Measurements from ENCODE around the gene EMID1. TPM values are rescaled to one million over a fixed set of nuclear protein-coding genes. Genes with fewer than 3 reads are reported as not detected.

The EMID1 gene
- total RNA-seq, 1 experiment from 2014 or later = 5.4 TPM

DNA sequence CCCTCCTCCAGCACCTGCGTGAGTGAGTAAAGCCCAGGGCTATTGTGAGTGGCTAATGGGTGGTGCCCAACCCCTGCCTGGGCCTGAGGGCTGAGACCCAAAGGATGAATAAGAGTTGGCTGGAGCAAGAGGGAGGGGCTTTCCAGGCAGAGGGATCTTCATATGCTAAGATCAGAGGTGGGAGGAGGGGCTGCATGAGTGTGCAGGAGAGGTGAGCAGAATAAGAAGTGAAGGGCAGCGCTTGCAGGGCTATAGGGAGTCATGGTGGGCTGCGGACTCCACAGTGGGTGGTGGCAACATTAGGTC is 3.9 kb downstream of the EMID1 start:
- Mint-ChIP-seq H3K9me3 (no peaks in the 10 kb centered on the region; a peak in 1 of 5 replicates), H3K27me3 (ENCODE audit: low read depth) (peaks cover 22% of the 10 kb centered on the region), H3K36me3 (ENCODE audit: insufficient read depth in 1 of 3, low read depth in 3 of 3) (no peaks in the 10 kb centered on the region; a peak in 1 of 7 replicates), H3K27ac (0 out of 7 replicates have a peak overlapping the region, but pooled peaks of 1 of the 3 experiments have one; percentile 7), H3K4me1 (peaks cover 16 to 32% of the 10 kb centered on the region in 2 experiments), H3K4me3 (no peak overlapping the region)
- H4K91ac ChIP-seq (ENCODE audit: insufficient read length, low read depth, low read length) = no peak overlapping the region
- no peak overlapping the region for H3K23ac ChIP-seq (ENCODE audit: insufficient read length, low read depth, low read length)
- H3K18ac ChIP-seq (ENCODE audit: insufficient read length, low read depth, low read length) = no peak overlapping the region
- no peaks in the 10 kb centered on the region for H3K79me2 ChIP-seq (ENCODE audit: insufficient read depth, low read length)
- H3K4me2 ChIP-seq (ENCODE audit: insufficient read depth, insufficient read length, low read length) = no peak overlapping the region
- no peak overlapping the region for H2BK120ac ChIP-seq (ENCODE audit: low read depth, low read length, poor library complexity, severe bottlenecking)
- H3K27ac ChIP-seq (ENCODE audit: insufficient read length, low read depth, low read length) = no peak overlapping the region
- no peak overlapping the region for H2BK15ac ChIP-seq (ENCODE audit: low read depth, low read length)
- no peak overlapping the region for H3K9ac ChIP-seq (ENCODE audit: extremely low read depth, insufficient read length, low read length)
- H3T11ph ChIP-seq (ENCODE audit: low read length) = no peak overlapping the region
- DNase-seq = peak; percentile 57
- H3K79me1 ChIP-seq (ENCODE audit: insufficient read depth, low read depth, low read length, poor library complexity, severe bottlenecking) = no peaks in the 10 kb centered on the region
- no peak overlapping the region for H2AK5ac ChIP-seq (ENCODE audit: insufficient read length, low read length)
- H3K9me3 ChIP-seq (ENCODE audit: control insufficient read depth, low read depth, low read length) = no peaks in the 10 kb centered on the region
- H3K23me2 ChIP-seq (ENCODE audit: insufficient read length, low read depth, low read length, poor library complexity, severe bottlenecking) = peaks cover 4% of the 10 kb centered on the region
- no peak overlapping the region for H3K4ac ChIP-seq (ENCODE audit: low read depth, low read length)
- no peak overlapping the region for H4K8ac ChIP-seq (replicated peaks; ENCODE audit: insufficient read length, low read depth, low read length)
- H4K20me1 ChIP-seq (ENCODE audit: control insufficient read depth, insufficient read depth, insufficient read length) = no peaks in the 10 kb centered on the region
- H2BK5ac ChIP-seq (ENCODE audit: insufficient read length, low read length) = no peak overlapping the region
- H2BK20ac ChIP-seq (ENCODE audit: low read depth, low read length, poor library complexity, severe bottlenecking) = no peak overlapping the region
- no peaks in the 10 kb centered on the region for H3K27me3 ChIP-seq (ENCODE audit: insufficient read depth, low read length)
- TF ChIP-seq, protein P1, sequence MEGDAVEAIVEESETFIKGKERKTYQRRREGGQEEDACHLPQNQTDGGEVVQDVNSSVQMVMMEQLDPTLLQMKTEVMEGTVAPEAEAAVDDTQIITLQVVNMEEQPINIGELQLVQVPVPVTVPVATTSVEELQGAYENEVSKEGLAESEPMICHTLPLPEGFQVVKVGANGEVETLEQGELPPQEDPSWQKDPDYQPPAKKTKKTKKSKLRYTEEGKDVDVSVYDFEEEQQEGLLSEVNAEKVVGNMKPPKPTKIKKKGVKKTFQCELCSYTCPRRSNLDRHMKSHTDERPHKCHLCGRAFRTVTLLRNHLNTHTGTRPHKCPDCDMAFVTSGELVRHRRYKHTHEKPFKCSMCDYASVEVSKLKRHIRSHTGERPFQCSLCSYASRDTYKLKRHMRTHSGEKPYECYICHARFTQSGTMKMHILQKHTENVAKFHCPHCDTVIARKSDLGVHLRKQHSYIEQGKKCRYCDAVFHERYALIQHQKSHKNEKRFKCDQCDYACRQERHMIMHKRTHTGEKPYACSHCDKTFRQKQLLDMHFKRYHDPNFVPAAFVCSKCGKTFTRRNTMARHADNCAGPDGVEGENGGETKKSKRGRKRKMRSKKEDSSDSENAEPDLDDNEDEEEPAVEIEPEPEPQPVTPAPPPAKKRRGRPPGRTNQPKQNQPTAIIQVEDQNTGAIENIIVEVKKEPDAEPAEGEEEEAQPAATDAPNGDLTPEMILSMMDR (conservative IDR thresholded peaks at IDR 0.05) = no peak
- H3K4me1 ChIP-seq (ENCODE audit: insufficient read depth, low read length) = no peaks in the 10 kb centered on the region; the same call in 1 of the 2 replicates
- no peak overlapping the region for H3K56ac ChIP-seq (ENCODE audit: insufficient read length, low read depth, low read length)
- H2AFZ ChIP-seq (ENCODE audit: low read length) = no peak overlapping the region
- WGBS (ENCODE audit: extremely low coverage, insufficient read length, low lambda C conversion rate) = no CpG with 5 or more reads among the region's 3 CpGs
- H4K5ac ChIP-seq (ENCODE audit: insufficient read length, low read depth, low read length) = no peak overlapping the region
- no peak overlapping the region for H2BK12ac ChIP-seq (ENCODE audit: insufficient read length, low read depth, low read length)
- no peak overlapping the region for H3K14ac ChIP-seq (ENCODE audit: insufficient read depth, low read length)

Data from H9 (cell line).